ENCODE measurements around the gene PRELID2. TPM values are rescaled to one million over a fixed set of nuclear protein-coding genes. Genes with fewer than 3 reads are reported as not detected.
"Not testable (repeated sequence)": the region's sequence is repeated elsewhere in the genome, so short reads cannot be mapped to it uniquely, and the experiment has no call there.

PRELID2 gene
- total and polyA plus RNA-seq, 2 donors (not counting 3 experiments of a cell fraction or from before 2014, with no cell fraction given), result 3.2 to 16.4 TPM

- no peaks in the 10 kb centered on the region for H3K9me1 ChIP-seq (replicated peaks; ENCODE audit: control insufficient read depth, extremely low read depth, insufficient read depth, low read length)
- no peaks in the 10 kb centered on the region for H3K9me3 ChIP-seq (replicated peaks; ENCODE audit: control insufficient read depth, insufficient read depth, low read length)
- no peaks in the 10 kb centered on the region for H3K36me3 ChIP-seq (ENCODE audit: control insufficient read depth in 2 of 2, extremely low read depth in 1 of 2, insufficient read depth in 2 of 2, low read length in 2 of 2)
- H3K79me2 ChIP-seq (ENCODE audit: control insufficient read depth, insufficient read depth, low read length), result peaks cover 10% of the 10 kb centered on the region
- no peak for DNase-seq (ENCODE audit: low read depth, low spot score)
- dilution Hi-C loops (cut with MboI; ENCODE audit: extremely low pct_ligation_motif_present, low sequenced_read_pairs) (no loop called here), intact Hi-C loops (cut with micrococcal nuclease) (no loop called here)
- H4K20me1 ChIP-seq (replicated peaks; ENCODE audit: control insufficient read depth, extremely low read depth, insufficient read depth, low read length), result no peaks in the 10 kb centered on the region
- BruUV-seq (replicated peaks), result no TSS peak
- FAIRE-seq, result no peak
- H3K4me2 ChIP-seq (ENCODE audit: insufficient read depth, low read length), result no peak overlapping the region
- no peak overlapping the region for H2AFZ ChIP-seq (ENCODE audit: low read depth, low read length)
- ChIA-PET CTCF (interaction anchor here (3.5 kb wide), 1 partner anchor 10 kb away, joined by 13 read pairs; no protein-coding TSS in a partner anchor), POLR2A (no interaction called here)
- TF ChIP-seq POLR2AphosphoS5 (IDR thresholded peaks at IDR 0.05; ENCODE audit: insufficient read depth, low read depth, low read length) (no peak), GATA2 (IDR thresholded peaks at IDR 0.05; ENCODE audit: insufficient read depth, insufficient read length, low read depth, low read length) (no peak), EZH2 (IDR thresholded peaks at IDR 0.05; ENCODE audit: borderline replicate concordance, low read depth, low read length, severe bottlenecking) (no peak), FOS (IDR thresholded peaks at IDR 0.05; ENCODE audit: borderline replicate concordance, insufficient read depth, low read length) (no peak), JUN (IDR thresholded peaks at IDR 0.05; ENCODE audit: borderline replicate concordance, insufficient read depth, insufficient read length, low read depth) (no peak)
- no peaks in the 10 kb centered on the region for H3K27me3 ChIP-seq (ENCODE audit: control insufficient read depth in 2 of 2, insufficient read depth in 2 of 2, low read length in 2 of 2)
- no peak overlapping the region for H3K27ac ChIP-seq (ENCODE audit: insufficient read depth, low read depth, low read length)
- H3K4me3 ChIP-seq (replicated peaks in 1 of 3; ENCODE audit: insufficient read depth in 1 of 3, low read depth in 1 of 3, low read length in 3 of 3), result no peak overlapping the region
- H3K4me1 ChIP-seq (ENCODE audit: control insufficient read depth, extremely low read depth, insufficient read depth, low read length), result peaks cover 14% of the 10 kb centered on the region
- H3K9ac ChIP-seq (replicated peaks; ENCODE audit: extremely low read depth, insufficient read depth, low read length), result no peak overlapping the region
Measured at GRCh38 chr5:145838276-145838675, 3.1 kb upstream of the PRELID2 start.

DNA sequence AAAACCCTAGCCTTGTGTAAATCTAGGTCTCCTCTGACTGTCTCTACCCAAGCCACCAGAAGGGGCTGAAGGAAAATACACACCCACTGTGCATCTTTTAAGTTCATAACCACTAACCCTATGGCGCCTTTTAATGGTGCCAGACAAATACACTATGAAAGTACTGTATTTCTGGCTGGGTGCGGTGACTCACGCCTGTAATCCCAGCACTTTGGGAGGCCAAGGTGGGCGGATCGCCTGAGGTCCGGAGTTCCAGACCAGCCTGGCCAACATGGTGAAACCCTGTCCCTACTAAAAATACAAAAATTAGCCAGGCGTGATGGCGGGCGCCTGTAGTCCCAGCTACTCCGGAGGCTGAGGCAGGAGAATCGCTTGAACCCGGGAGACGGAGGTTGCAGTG is 1.1 kb upstream of the PRELID2 start:
- H3K4me2 ChIP-seq (ENCODE audit: insufficient read depth, low read length); dilution Hi-C loops (cut with MboI; ENCODE audit: extremely low pct_ligation_motif_present, low sequenced_read_pairs); H3K27me3 ChIP-seq (ENCODE audit: control insufficient read depth in 2 of 2, insufficient read depth in 2 of 2, low read length in 2 of 2); H3K9me1 ChIP-seq (replicated peaks; ENCODE audit: control insufficient read depth, extremely low read depth, insufficient read depth, low read length); BruUV-seq (replicated peaks); POLR2A ChIA-PET; H3K36me3 ChIP-seq (ENCODE audit: control insufficient read depth in 2 of 2, extremely low read depth in 1 of 2, insufficient read depth in 2 of 2, low read length in 2 of 2); FAIRE-seq; H4K20me1 ChIP-seq (replicated peaks; ENCODE audit: control insufficient read depth, extremely low read depth, insufficient read depth, low read length); H3K27ac ChIP-seq (ENCODE audit: insufficient read depth, low read depth, low read length); H3K9ac ChIP-seq (replicated peaks; ENCODE audit: extremely low read depth, insufficient read depth, low read length); H2AFZ ChIP-seq (ENCODE audit: low read depth, low read length); intact Hi-C loops (cut with micrococcal nuclease); H3K4me3 ChIP-seq (replicated peaks in 1 of 3; ENCODE audit: insufficient read depth in 1 of 3, low read depth in 1 of 3, low read length in 3 of 3); H3K9me3 ChIP-seq (replicated peaks; ENCODE audit: control insufficient read depth, insufficient read depth, low read length); DNase-seq (ENCODE audit: low read depth, low spot score): not testable (repeated sequence)
- Histone ChIP-seq H3K79me2 (ENCODE audit: control insufficient read depth, insufficient read depth, low read length) (peaks cover 14% of the 10 kb centered on the region), H3K4me1 (ENCODE audit: control insufficient read depth, extremely low read depth, insufficient read depth, low read length) (peaks cover 15% of the 10 kb centered on the region)
- CTCF ChIA-PET, result interaction anchor here (2.0 to 3.5 kb wide), 3 partner anchors 12 to 139 kb away, joined by 10 to 21 read pairs (median 13); no protein-coding TSS in a partner anchor
